HepG2 (cell line): ENCODE data around the gene RTEL1. TPM values are rescaled to one million over a fixed set of nuclear protein-coding genes. Genes with fewer than 3 reads are reported as not detected.

Experiments
- BCL6 ChIP-seq: IDR thresholded peaks from 2 replicates; pipeline ENCODE4 v1.6.1; 2016; ENCODE audit warnings: missing genetic modification reagents, missing compliant biosample characterization
- DR1 ChIP-seq: sonication (generic); formaldehyde crosslinking; IDR thresholded peaks from 2 replicates; pipeline ENCODE4 v1.8.0; 2021; ENCODE audit warnings: mild to moderate bottlenecking, missing genetic modification reagents, inconsistent platforms
- GATAD2A ChIP-seq: IDR thresholded peaks from 2 replicates; pipeline ENCODE4 v1.6.1; 2016
- HDAC6 ChIP-seq: fragments of 200-600 bp; sonication (generic); IDR thresholded peaks from 2 replicates; pipeline ENCODE4 v1.7.0; 2017; ENCODE audit warnings: mild to moderate bottlenecking, antibody characterized with exemption, low read length, low read depth
- JARID2 ChIP-seq: sonication (generic); formaldehyde crosslinking; IDR thresholded peaks from 2 replicates; pipeline ENCODE4 v1.8.1; 2023; ENCODE audit warnings: missing genetic modification reagents, inconsistent platforms; ENCODE audit not compliant: insufficient replicate concordance
- U2AF1 ChIP-seq: fragments of 200-400 bp; formaldehyde crosslinking; optimal IDR thresholded peaks from 2 replicates; pipeline ENCODE3; 2017; ENCODE audit warnings: mild to moderate bottlenecking, low read depth, low read length
- ZNF317 ChIP-seq: sonication (generic); formaldehyde crosslinking; IDR thresholded peaks from 2 replicates; pipeline ENCODE4 v1.5.0; 2020; ENCODE audit warnings: mild to moderate bottlenecking, missing genetic modification reagents
- ZNF331 ChIP-seq: sonication (generic); formaldehyde crosslinking; IDR thresholded peaks from 2 replicates; pipeline ENCODE4 v1.4.0; 2020; ENCODE audit warnings: missing genetic modification reagents
- ZNF335 ChIP-seq: sonication (generic); formaldehyde crosslinking; IDR thresholded peaks from 2 replicates; pipeline ENCODE4 v1.4.0; 2020; ENCODE audit warnings: missing genetic modification reagents
- ZNF354B ChIP-seq: sonication (generic); formaldehyde crosslinking; IDR thresholded peaks from 2 replicates; pipeline ENCODE4 v1.8.0; 2022; ENCODE audit warnings: mild to moderate bottlenecking, missing genetic modification reagents
- ZNF44 ChIP-seq: sonication (generic); formaldehyde crosslinking; IDR thresholded peaks from 2 replicates; pipeline ENCODE4 v1.5.1; 2020; ENCODE audit warnings: mild to moderate bottlenecking, missing genetic modification reagents
- polyA plus RNA-seq, 8 experiments: library from polyadenylated mRNA; depleted of rRNA in 3 of 8; stranded (reverse) in 7 of 8; unstranded in 1 of 8; fragments of >200 nt; fragmentation: Illumina TruSeq in 4 of 8; extraction: Trizol in 4 of 8; gene quantifications; 2 replicates each; pipeline versions ENCODE4 v1.2.1 to v1.2.3, GENCODE V29; 2011 to 2016; ENCODE audit warnings: low read depth in 4 of 8, missing spikeins in 1 of 8, mixed read lengths in 1 of 8; ENCODE audit not compliant: insufficient read depth in 1 of 8
- total RNA-seq, 5 experiments: library from RNA; depleted of rRNA; stranded (reverse); fragments of >200 nt; fragmentation: Illumina TruSeq; extraction: Trizol; gene quantifications; 2 replicates each; pipeline ENCODE4 v1.2.3, GENCODE V29; 2016; ENCODE audit warnings: low read depth in 1 of 5
- TF ChIP-seq, protein P1 (sequence below): sonication (generic); formaldehyde crosslinking; IDR thresholded peaks from 2 replicates; pipeline ENCODE4 v1.4.0; 2020; ENCODE audit warnings: mild to moderate bottlenecking, missing genetic modification reagents
- TF ChIP-seq, protein P2 (sequence below): IDR thresholded peaks from 2 replicates; pipeline ENCODE4 v1.6.1; 2018; ENCODE audit warnings: missing genetic modification reagents, mild to moderate bottlenecking, missing compliant biosample characterization
- TF ChIP-seq, protein P3 (sequence below): sonication (generic); formaldehyde crosslinking; IDR thresholded peaks from 2 replicates; pipeline ENCODE4 v1.4.0; 2020; ENCODE audit warnings: missing genetic modification reagents, borderline replicate concordance
- TF ChIP-seq, protein P4 (sequence below): sonication (generic); formaldehyde crosslinking; IDR thresholded peaks from 2 replicates; pipeline ENCODE4 v1.5.1; 2020; ENCODE audit warnings: mild to moderate bottlenecking, missing genetic modification reagents
- TF ChIP-seq, protein P5 (sequence below): sonication (generic); formaldehyde crosslinking; IDR thresholded peaks from 2 replicates; pipeline ENCODE4 v1.5.1; 2020; ENCODE audit warnings: missing genetic modification reagents, mild to moderate bottlenecking, borderline replicate concordance
- TF ChIP-seq, protein P6 (sequence below): sonication (generic); formaldehyde crosslinking; IDR thresholded peaks from 2 replicates; pipeline ENCODE4 v1.4.0; 2020; ENCODE audit warnings: missing genetic modification reagents
- TF ChIP-seq, protein P7 (sequence below): sonication (generic); formaldehyde crosslinking; IDR thresholded peaks from 2 replicates; pipeline ENCODE4 v1.9.0; 2021; ENCODE audit warnings: missing genetic modification reagents, mild to moderate bottlenecking, borderline replicate concordance

Gene RTEL1
- total and polyA plus RNA-seq, 2 of the 13 experiments (the other 11 are each of a cell fraction or from before 2014, with no cell fraction given): 21.8 to 36.4 TPM

DNA sequence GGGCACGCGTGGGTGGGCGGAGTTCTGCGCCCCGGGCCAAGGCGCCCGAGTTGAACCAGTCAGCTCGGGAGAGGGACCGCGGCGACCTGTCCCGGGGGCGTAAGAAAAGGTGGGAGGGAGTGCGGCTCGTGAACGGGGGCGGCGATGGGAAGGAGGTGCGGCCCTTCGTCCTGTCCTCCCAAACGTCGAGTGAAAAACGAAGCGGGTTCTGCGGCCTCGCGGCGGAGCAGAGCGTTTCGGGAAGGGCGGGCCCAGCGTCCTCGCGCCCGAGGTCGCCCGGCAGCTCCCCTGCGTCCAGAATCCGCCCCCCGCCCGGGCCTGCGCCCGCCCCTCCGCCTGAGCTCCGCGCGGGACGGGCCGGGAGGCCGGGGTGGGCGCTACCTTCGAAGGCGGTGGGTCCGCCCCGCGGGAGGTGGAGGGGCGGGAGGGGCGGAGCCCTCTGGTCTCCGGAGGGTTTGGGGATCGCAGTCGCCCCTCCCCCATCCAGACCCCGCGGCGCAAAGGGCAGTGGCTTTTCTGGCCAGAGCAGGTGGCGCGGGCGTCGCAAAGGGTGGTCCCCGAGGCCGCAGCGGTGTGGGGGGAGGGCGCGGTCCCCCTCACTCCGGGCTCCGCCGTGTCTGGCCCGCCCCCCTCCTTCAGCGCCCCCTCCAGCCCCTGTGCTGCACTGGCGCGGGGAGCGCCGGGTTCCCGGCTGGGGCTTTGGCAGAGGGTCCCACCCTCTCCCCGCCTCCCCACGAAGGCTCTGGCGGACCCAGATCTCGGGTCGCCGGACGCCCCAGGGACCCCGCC is 5.7 kb upstream of the RTEL1 start (continued):
- TF ChIP-seq ZNF331 (CRISPR knock-in tag) (no peak), U2AF1 (no peak), DR1 (CRISPR knock-in tag) (no peak), ZNF354B (0 out of 2 replicates have a peak, but pooled peaks have one; percentile 72), HDAC6 (no peak), BCL6 (CRISPR knock-in tag) (peak; percentile 24; the same call in 1 of the 2 replicates), JARID2 (no peak), GATAD2A (CRISPR knock-in tag) (0 out of 2 replicates have a peak, but pooled peaks have one; percentile 22), ZNF335 (CRISPR knock-in tag) (no peak), ZNF317 (CRISPR knock-in tag) (no peak), ZNF44 (CRISPR knock-in tag) (no peak)
- TF ChIP-seq, protein P1, sequence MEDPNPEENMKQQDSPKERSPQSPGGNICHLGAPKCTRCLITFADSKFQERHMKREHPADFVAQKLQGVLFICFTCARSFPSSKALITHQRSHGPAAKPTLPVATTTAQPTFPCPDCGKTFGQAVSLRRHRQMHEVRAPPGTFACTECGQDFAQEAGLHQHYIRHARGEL (CRISPR knock-in tag): no peak
- TF ChIP-seq, protein P2, sequence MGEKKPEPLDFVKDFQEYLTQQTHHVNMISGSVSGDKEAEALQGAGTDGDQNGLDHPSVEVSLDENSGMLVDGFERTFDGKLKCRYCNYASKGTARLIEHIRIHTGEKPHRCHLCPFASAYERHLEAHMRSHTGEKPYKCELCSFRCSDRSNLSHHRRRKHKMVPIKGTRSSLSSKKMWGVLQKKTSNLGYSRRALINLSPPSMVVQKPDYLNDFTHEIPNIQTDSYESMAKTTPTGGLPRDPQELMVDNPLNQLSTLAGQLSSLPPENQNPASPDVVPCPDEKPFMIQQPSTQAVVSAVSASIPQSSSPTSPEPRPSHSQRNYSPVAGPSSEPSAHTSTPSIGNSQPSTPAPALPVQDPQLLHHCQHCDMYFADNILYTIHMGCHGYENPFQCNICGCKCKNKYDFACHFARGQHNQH (CRISPR knock-in tag): no peak
- TF ChIP-seq, protein P3, sequence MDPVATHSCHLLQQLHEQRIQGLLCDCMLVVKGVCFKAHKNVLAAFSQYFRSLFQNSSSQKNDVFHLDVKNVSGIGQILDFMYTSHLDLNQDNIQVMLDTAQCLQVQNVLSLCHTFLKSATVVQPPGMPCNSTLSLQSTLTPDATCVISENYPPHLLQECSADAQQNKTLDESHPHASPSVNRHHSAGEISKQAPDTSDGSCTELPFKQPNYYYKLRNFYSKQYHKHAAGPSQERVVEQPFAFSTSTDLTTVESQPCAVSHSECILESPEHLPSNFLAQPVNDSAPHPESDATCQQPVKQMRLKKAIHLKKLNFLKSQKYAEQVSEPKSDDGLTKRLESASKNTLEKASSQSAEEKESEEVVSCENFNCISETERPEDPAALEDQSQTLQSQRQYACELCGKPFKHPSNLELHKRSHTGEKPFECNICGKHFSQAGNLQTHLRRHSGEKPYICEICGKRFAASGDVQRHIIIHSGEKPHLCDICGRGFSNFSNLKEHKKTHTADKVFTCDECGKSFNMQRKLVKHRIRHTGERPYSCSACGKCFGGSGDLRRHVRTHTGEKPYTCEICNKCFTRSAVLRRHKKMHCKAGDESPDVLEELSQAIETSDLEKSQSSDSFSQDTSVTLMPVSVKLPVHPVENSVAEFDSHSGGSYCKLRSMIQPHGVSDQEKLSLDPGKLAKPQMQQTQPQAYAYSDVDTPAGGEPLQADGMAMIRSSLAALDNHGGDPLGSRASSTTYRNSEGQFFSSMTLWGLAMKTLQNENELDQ: no peak
- TF ChIP-seq, protein P4, sequence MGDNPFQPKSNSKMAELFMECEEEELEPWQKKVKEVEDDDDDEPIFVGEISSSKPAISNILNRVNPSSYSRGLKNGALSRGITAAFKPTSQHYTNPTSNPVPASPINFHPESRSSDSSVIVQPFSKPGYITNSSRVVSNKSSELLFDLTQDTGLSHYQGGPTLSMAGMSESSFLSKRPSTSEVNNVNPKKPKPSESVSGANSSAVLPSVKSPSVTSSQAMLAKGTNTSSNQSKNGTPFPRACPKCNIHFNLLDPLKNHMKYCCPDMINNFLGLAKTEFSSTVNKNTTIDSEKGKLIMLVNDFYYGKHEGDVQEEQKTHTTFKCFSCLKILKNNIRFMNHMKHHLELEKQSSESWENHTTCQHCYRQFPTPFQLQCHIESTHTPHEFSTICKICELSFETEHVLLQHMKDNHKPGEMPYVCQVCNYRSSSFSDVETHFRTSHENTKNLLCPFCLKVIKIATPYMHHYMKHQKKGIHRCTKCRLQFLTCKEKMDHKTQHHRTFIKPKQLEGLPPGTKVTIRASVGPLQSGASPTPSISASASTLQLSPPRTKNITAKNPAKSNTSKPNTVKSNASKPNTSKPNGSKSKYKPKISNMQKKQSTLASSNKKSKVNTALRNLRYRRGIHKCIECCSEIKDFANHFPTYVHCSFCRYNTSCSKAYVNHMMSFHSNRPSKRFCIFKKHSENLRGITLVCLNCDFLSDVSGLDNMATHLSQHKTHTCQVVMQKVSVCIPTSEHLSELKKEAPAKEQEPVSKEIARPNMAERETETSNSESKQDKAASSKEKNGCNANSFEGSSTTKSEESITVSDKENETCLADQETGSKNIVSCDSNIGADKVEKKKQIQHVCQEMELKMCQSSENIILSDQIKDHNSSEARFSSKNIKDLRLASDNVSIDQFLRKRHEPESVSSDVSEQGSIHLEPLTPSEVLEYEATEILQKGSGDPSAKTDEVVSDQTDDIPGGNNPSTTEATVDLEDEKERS (CRISPR knock-in tag): no peak; the same call in 1 of the 2 replicates
- TF ChIP-seq, protein P5, sequence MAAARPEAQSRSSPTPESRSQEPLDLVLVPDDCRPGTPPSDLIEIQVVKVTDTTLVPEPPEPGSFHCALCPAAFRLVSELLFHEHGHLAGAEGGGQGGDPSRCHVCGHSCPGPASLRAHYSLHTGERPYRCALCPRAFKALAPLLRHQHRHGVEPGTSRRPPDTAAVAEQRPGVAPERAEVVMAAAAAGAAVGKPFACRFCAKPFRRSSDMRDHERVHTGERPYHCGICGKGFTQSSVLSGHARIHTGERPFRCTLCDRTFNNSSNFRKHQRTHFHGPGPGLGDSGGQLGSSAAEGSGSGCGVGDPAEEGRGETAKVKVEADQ (CRISPR knock-in tag): no peak
- TF ChIP-seq, protein P6, sequence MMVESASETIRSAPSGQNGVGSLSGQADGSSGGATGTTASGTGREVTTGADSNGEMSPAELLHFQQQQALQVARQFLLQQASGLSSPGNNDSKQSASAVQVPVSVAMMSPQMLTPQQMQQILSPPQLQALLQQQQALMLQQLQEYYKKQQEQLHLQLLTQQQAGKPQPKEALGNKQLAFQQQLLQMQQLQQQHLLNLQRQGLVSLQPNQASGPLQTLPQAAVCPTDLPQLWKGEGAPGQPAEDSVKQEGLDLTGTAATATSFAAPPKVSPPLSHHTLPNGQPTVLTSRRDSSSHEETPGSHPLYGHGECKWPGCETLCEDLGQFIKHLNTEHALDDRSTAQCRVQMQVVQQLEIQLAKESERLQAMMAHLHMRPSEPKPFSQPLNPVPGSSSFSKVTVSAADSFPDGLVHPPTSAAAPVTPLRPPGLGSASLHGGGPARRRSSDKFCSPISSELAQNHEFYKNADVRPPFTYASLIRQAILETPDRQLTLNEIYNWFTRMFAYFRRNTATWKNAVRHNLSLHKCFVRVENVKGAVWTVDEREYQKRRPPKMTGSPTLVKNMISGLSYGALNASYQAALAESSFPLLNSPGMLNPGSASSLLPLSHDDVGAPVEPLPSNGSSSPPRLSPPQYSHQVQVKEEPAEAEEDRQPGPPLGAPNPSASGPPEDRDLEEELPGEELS: no peak
- TF ChIP-seq, protein P7, sequence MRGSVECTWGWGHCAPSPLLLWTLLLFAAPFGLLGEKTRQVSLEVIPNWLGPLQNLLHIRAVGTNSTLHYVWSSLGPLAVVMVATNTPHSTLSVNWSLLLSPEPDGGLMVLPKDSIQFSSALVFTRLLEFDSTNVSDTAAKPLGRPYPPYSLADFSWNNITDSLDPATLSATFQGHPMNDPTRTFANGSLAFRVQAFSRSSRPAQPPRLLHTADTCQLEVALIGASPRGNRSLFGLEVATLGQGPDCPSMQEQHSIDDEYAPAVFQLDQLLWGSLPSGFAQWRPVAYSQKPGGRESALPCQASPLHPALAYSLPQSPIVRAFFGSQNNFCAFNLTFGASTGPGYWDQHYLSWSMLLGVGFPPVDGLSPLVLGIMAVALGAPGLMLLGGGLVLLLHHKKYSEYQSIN (CRISPR knock-in tag): no peak
